ENCODE results near the gene GNAS-AS1. TPM values are rescaled to one million over a fixed set of nuclear protein-coding genes. Genes with fewer than 3 reads are reported as not detected.

Gene GNAS-AS1
- total RNA-seq, 6 experiments from 2014 or later, result 0.23 to 0.37 (median 0.27) TPM; not detected in 3

GRCh38 chr20:58826271-58826670 is 24.4 kb downstream of the GNAS-AS1 start:
- no peak for ATAC-seq
- WGBS (ENCODE audit: insufficient coverage, low coverage, low lambda C conversion rate, missing lambda C conversion rate), result 62% methylated on average over 2 of the region's 5 CpGs
- no peaks in the 10 kb centered on the region for H3K27me3 ChIP-seq
- H3K36me3 ChIP-seq, result no peaks in the 10 kb centered on the region
- no peak for DNase-seq
- no peaks in the 10 kb centered on the region for H3K9me3 ChIP-seq
- no peak overlapping the region for H3K27ac ChIP-seq
- H3K4me1 ChIP-seq, result no peaks in the 10 kb centered on the region
- TF ChIP-seq POLR2A (IDR thresholded peaks at IDR 0.05), result no peak
- TF ChIP-seq CTCF (IDR thresholded peaks at IDR 0.05), result no peak
- H3K4me3 ChIP-seq, result no peak overlapping the region
- intact Hi-C loops (cut with DNase I), result no loop called here

- no peak overlapping the region for H3K4me3 ChIP-seq
- ATAC-seq, result no peak
- DNase-seq, result no peak
- TF ChIP-seq POLR2A (IDR thresholded peaks at IDR 0.05), result no peak
- TF ChIP-seq CTCF (IDR thresholded peaks at IDR 0.05), result no peak
- intact Hi-C loops (cut with DNase I), result no loop called here
- H3K9me3 ChIP-seq, result no peaks in the 10 kb centered on the region
- WGBS (ENCODE audit: insufficient coverage, low coverage, low lambda C conversion rate, missing lambda C conversion rate), result 78% methylated on average over 5 of the region's 6 CpGs
- H3K36me3 ChIP-seq, result no peaks in the 10 kb centered on the region
- no peaks in the 10 kb centered on the region for H3K4me1 ChIP-seq
- H3K27ac ChIP-seq, result no peak overlapping the region
- no peaks in the 10 kb centered on the region for H3K27me3 ChIP-seq
These were observed 25.3 kb downstream of the GNAS-AS1 start for GRCh38 chr20:58825450-58825849.

- Histone ChIP-seq H3K27me3 (no peaks in the 10 kb centered on the region), H3K9me3 (no peaks in the 10 kb centered on the region), H3K36me3 (no peaks in the 10 kb centered on the region), H3K4me1 (no peaks in the 10 kb centered on the region), H3K27ac (no peak overlapping the region), H3K4me3 (no peak overlapping the region)
- intact Hi-C loops (cut with DNase I), result no loop called here
- DNase-seq (no peak), ATAC-seq (no peak)
- no peak for TF ChIP-seq CTCF (IDR thresholded peaks at IDR 0.05)
- no peak for TF ChIP-seq POLR2A (IDR thresholded peaks at IDR 0.05)
- 80% methylated on average over 6 of the region's 8 CpGs for WGBS (ENCODE audit: insufficient coverage, low coverage, low lambda C conversion rate, missing lambda C conversion rate)
These were observed 25.9 kb downstream of the GNAS-AS1 start for GRCh38 chr20:58824843-58825242.

GRCh38 chr20:58822748-58823730 is 27.7 kb downstream of the GNAS-AS1 start:
- Histone ChIP-seq H3K27ac (no peak overlapping the region), H3K27me3 (no peaks in the 10 kb centered on the region), H3K4me3 (no peak overlapping the region), H3K4me1 (no peaks in the 10 kb centered on the region), H3K36me3 (no peaks in the 10 kb centered on the region), H3K9me3 (no peaks in the 10 kb centered on the region)
- TF ChIP-seq CTCF (IDR thresholded peaks at IDR 0.05) (no peak), POLR2A (IDR thresholded peaks at IDR 0.05) (no peak)
- intact Hi-C loops (cut with DNase I), result no loop called here
- ATAC-seq (no peak), DNase-seq (no peak)
- 88% methylated on average over 12 of the region's 26 CpGs for WGBS (ENCODE audit: insufficient coverage, low coverage, low lambda C conversion rate, missing lambda C conversion rate)
